SK-N-SH treated with all-trans-retinoic acid at 6 μM for 48 hours (cell line): Measurements from ENCODE around the gene FOXR1.

Experiments
- BACH2 ChIP-seq: fragments of 250-450 bp; sonication (Bioruptor Pico); IDR thresholded peaks from 2 replicates; pipeline ENCODE4 v1.9.0; 2021; ENCODE audit warnings: mild to moderate bottlenecking, borderline replicate concordance
- GLIS3 ChIP-seq: fragments of 250-450 bp; sonication (Bioruptor Pico); IDR thresholded peaks from 2 replicates; pipeline ENCODE4 v1.5.0; 2020; ENCODE audit warnings: mild to moderate bottlenecking, moderate library complexity
- TCF4 ChIP-seq: fragments of 250-450 bp; sonication (Bioruptor Pico); IDR thresholded peaks from 2 replicates; pipeline ENCODE4 v1.8.0; 2021; ENCODE audit warnings: mild to moderate bottlenecking, moderate library complexity, borderline replicate concordance
- ZFP3 ChIP-seq: fragments of 250-450 bp; sonication (Bioruptor Pico); IDR thresholded peaks from 2 replicates; pipeline ENCODE4 v1.5.0; 2020; ENCODE audit warnings: mild to moderate bottlenecking, moderate library complexity
- ZNF8 ChIP-seq: fragments of 450-650 bp; formaldehyde crosslinking; IDR thresholded peaks from 2 replicates; pipeline ENCODE4 v1.5.0; 2020; ENCODE audit warnings: mild to moderate bottlenecking, moderate library complexity

DNA sequence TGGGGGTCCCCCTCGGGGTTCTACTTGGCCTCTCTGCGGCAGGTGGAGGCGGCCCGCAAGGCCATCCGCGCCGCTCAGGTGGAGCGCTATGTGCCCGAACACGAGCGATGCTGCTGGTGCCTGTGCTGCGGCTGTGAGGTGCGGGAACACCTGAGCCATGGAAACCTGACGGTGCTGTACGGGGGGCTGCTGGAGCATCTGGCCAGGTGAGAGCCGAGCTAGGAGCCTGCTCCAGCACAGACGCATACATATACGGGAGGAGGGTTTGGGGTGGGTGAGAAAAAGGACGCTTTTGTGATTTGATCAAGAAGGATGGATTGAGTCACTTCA, 26.8 kb downstream of the FOXR1 start:
- TF ChIP-seq ZNF8 (CRISPR knock-in tag) (no peak), GLIS3 (no peak), ZFP3 (CRISPR knock-in tag) (no peak), TCF4 (CRISPR knock-in tag) (no peak), BACH2 (CRISPR knock-in tag) (no peak)
